Colonic mucosa (tissue), 4 donors: ENCODE results near the gene COPS8. TPM values are rescaled to one million over a fixed set of nuclear protein-coding genes. Genes with fewer than 3 reads are reported as not detected.

Source experiments
- DNase-seq: peaks from one replicate; pipeline ENCODE4 v3.0.0-alpha.2; 2020
- H3K27ac ChIP-seq: fragments of 200-600 bp; one replicate; pipeline ENCODE4 v1.8.0; 2021
- H3K27me3 ChIP-seq: fragments of 200-600 bp; one replicate; pipeline ENCODE4 v1.8.0; 2021
- H3K36me3 ChIP-seq: fragments of 200-600 bp; one replicate; pipeline ENCODE4 v1.8.0; 2021
- H3K4me1 ChIP-seq: fragments of 200-600 bp; one replicate; pipeline ENCODE4 v1.8.0; 2021; ENCODE audit warnings: mild to moderate bottlenecking
- H3K4me3 ChIP-seq: fragments of 200-600 bp; one replicate; pipeline ENCODE4 v1.8.0; 2021
- H3K9ac ChIP-seq, 2 donors: one replicate each; pipeline ENCODE4 v1.7.0; 2013; ENCODE audit warnings: control low read depth in 2 of 2, low read depth in 2 of 2, low read length in 2 of 2
- H3K9me3 ChIP-seq: fragments of 200-600 bp; one replicate; pipeline ENCODE4 v1.8.0; 2021
- CTCF ChIP-seq: fragments of 200-600 bp; IDR thresholded peaks from one replicate; pipeline ENCODE4 v1.8.0; 2022; ENCODE audit warnings: antibody characterized with exemption, mild to moderate bottlenecking
- intact Hi-C: fragments of 100-400 bp; cut with DNase I; formaldehyde crosslinking; loops from one replicate; pipeline ENCODE4 v1.14.1; 2022
- total RNA-seq, 2 donors: library from RNA; stranded (reverse); fragmentation: NEBNext Ultra II Directional in 1 of 2; extraction: Animal tissue kit (Norgen Biotek cat#: 25700) in 1 of 2; gene quantifications; one replicate each; pipeline ENCODE4 v1.2.1, GENCODE V29; 2021
- donor health status: healthy.
- donor health status: DM: no; HTN: no; CAD: no.
- donor health status: DM: no; HTN: no; CAD: no.

Gene COPS8
- total RNA-seq, 2 donors from 2014 or later = 28.2 to 28.4 TPM

DNA sequence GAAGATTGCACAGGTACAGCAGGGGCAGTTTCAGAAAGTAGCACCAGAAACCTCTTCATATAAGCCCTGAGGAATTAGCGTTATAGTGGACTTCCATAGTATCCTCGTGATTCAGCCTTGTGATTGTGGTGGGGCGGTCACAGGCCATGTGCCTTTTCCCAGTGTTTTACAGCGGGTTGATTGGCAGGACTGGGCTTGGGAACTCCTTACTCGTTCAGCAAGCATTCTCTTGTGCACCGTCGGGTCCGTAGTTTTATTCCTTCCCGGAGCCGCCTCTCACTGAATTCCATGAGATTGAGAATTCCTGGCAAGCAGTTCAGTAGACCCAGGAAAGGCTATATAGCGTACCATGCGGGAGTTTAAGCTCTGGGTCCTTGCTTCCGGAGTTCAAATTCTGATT lies 5.2 kb downstream of the COPS8 start:
- H3K9me3 ChIP-seq = no peaks in the 10 kb centered on the region
- intact Hi-C loops = no loop called here
- H3K4me1 ChIP-seq = no peaks in the 10 kb centered on the region

DNA sequence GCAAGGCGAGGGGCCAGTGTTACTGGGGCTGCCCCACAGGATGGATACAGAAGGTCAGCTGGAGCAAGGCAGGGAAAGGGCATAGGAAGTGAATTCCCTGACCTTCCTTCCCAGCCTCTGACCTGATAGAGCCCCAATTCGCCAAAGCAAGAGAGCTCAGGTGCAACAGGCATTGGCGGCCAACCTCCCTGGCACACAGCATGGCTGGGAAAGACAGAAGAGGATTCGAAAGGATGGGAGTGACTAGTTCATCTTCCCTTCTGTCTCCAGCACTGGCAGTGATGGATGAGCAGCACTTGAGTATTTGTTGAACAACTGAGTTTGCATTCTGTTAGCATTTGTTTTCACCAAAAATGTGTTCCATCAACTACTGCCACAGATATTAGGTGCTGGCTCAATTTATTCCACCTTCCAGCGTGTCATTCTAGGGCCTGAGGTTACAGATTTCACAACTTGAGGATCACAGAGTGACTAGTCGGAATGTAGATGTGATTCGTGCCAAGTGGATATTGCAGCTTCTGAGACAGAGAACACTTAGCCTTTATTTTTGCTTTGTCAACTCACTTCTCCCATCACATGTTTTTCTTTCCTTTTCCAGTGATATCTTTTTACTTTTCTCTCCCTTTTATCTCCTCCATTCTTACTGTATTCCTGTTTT lies 6.2 kb downstream of the COPS8 start:
- no peaks in the 10 kb centered on the region for H3K9me3 ChIP-seq
- DNase-seq = no peak
- TF ChIP-seq CTCF = no peak
- no peak overlapping the region for H3K4me3 ChIP-seq
- no peaks in the 10 kb centered on the region for H3K4me1 ChIP-seq
- H3K9ac ChIP-seq = no peak overlapping the region
- no peaks in the 10 kb centered on the region for H3K36me3 ChIP-seq
- H3K27me3 ChIP-seq = no peaks in the 10 kb centered on the region
- intact Hi-C loops = no loop called here
- no peak overlapping the region for H3K27ac ChIP-seq

More for the DNA sequence above, 5.2 kb downstream of the COPS8 start:
- Histone ChIP-seq H3K4me3 (no peak overlapping the region), H3K27ac (no peak overlapping the region), H3K9ac (no peak overlapping the region), H3K27me3 (no peaks in the 10 kb centered on the region), H3K36me3 (no peaks in the 10 kb centered on the region)
- no peak for TF ChIP-seq CTCF
- no peak for DNase-seq

DNA sequence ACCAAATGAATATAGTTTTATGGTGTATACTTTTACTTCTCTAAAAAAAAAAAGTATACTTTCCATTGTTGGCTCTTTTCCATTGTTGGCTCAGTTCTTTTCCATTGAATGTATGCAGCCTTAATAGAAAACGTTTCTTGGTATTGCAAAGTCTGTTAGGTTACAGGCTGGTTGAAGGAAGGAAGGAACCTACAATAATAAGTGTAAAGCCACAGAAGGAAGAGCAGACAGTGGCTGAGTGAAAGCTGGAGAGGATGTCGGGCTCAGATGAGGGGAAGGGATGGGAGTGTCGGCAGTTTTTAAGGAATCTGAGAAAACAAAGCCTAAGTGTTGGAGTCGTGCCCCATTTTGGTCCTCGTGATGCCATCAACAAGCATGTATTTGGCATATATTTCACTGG lies 6.8 kb downstream of the COPS8 start:
- intact Hi-C loops = no loop called here

DNA sequence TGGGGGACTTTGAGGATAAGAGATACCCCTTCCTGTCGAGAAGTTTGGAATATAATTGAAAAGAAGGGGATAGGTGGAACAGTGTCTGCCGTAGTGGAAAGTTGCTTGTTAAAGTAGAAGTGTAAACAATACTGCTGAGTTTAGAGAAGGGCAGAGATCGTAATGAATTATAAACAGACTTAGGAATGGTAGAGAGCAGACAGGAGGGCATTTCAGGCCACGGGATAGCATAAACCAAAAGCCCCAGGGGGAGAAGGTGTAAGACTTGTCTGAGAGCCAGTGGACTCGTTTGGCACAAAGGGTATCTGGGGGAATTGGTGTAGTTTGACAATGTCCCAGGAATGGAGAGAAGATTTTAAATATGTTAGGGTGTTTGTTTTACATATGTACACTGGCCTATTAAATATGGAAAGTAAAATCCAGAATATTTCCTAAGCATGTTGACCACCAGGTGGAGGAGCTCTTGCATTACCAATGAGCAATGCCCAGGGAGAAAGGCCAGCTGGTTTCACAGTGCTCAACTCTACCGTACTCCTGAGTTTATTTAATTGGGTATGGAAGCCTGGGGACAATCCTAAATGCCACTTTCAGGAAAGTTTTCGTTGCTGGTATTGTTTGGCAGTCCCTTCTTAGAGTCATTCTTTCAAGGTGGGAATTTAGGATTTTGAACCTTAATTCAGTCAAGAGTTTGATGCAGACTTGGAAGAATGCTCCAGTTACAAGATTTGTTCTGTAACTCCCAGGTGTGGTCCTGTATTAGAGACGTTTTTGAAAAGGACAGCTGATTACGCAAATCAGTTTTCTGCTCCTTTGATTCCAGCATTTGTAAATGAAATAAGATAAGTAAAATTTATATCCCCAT lies 7.5 kb downstream of the COPS8 start:
- H3K4me1 ChIP-seq = no peaks in the 10 kb centered on the region
- H3K9ac ChIP-seq = no peak overlapping the region
- no peak for DNase-seq
- H3K27me3 ChIP-seq = no peaks in the 10 kb centered on the region
- no peaks in the 10 kb centered on the region for H3K9me3 ChIP-seq
- H3K36me3 ChIP-seq = peaks cover 10% of the 10 kb centered on the region
- H3K4me3 ChIP-seq = no peak overlapping the region
- TF ChIP-seq CTCF = peak; percentile 22
- no peak overlapping the region for H3K27ac ChIP-seq
- intact Hi-C loops = no loop called here

More for the DNA sequence above, 6.8 kb downstream of the COPS8 start:
- Histone ChIP-seq H3K27me3 (no peaks in the 10 kb centered on the region), H3K4me1 (no peaks in the 10 kb centered on the region), H3K36me3 (peaks cover 4% of the 10 kb centered on the region), H3K9me3 (no peaks in the 10 kb centered on the region), H3K4me3 (no peak overlapping the region), H3K9ac (no peak overlapping the region), H3K27ac (no peak overlapping the region)
- DNase-seq = no peak
- no peak for TF ChIP-seq CTCF

- TF ChIP-seq CTCF = no peak
- no peak for DNase-seq
- no peak overlapping the region for H3K9ac ChIP-seq
- no peaks in the 10 kb centered on the region for H3K9me3 ChIP-seq
- no peak overlapping the region for H3K27ac ChIP-seq
- intact Hi-C loops = no loop called here
- peaks cover 15% of the 10 kb centered on the region for H3K36me3 ChIP-seq
- H3K4me3 ChIP-seq = no peak overlapping the region
- H3K27me3 ChIP-seq = no peaks in the 10 kb centered on the region
- no peaks in the 10 kb centered on the region for H3K4me1 ChIP-seq
These were observed 10.5 kb downstream of the COPS8 start for GRCh38 chr2:237096201-237096600.
